OCI-LY1 (cell line): ENCODE results near the gene STK39.

Source experiments
- H2AFZ ChIP-seq: fragments of 200-600 bp; sonication (generic), shearing (Covaris generic); 2 replicates; pipeline ENCODE4 v1.6.0; 2014; ENCODE audit warnings: antibody characterized with exemption, mild to moderate bottlenecking, low read length
- H3F3A ChIP-seq: fragments of 200-600 bp; sonication (generic), shearing (Covaris generic); 2 replicates; pipeline ENCODE4 v1.6.0; 2014; ENCODE audit warnings: mild to moderate bottlenecking, antibody characterized with exemption, low read length, moderate library complexity; ENCODE audit not compliant: insufficient read depth
- H3K27ac ChIP-seq: fragments of 200-600 bp; sonication (generic); 2 replicates; pipeline ENCODE4 v1.5.1; 2014; ENCODE audit warnings: low read length, mixed run types, mild to moderate bottlenecking, low read depth; ENCODE audit not compliant: poor library complexity, severe bottlenecking
- H3K27me3 ChIP-seq: fragments of 200-600 bp; sonication (generic); 2 replicates; pipeline ENCODE4 v1.6.0; 2014; ENCODE audit warnings: antibody characterized with exemption, mild to moderate bottlenecking, low read length, moderate library complexity; ENCODE audit not compliant: insufficient read depth
- H3K36me3 ChIP-seq: fragments of 200-600 bp; sonication (generic); 2 replicates; pipeline ENCODE4 v1.6.1; 2014; ENCODE audit warnings: mild to moderate bottlenecking, antibody characterized with exemption, low read length, moderate library complexity, mixed read lengths; ENCODE audit not compliant: insufficient read depth
- H3K4me1 ChIP-seq: fragments of 200-600 bp; sonication (generic); 2 replicates; pipeline ENCODE4 v1.5.1; 2014; ENCODE audit warnings: mild to moderate bottlenecking, low read length, moderate library complexity; ENCODE audit not compliant: insufficient read depth, severe bottlenecking
- H3K4me2 ChIP-seq: fragments of 200-600 bp; sonication (generic), shearing (Covaris generic); 2 replicates; pipeline ENCODE4 v1.6.1; 2014; ENCODE audit warnings: low read length
- H3K4me3 ChIP-seq: fragments of 200-600 bp; sonication (generic); 2 replicates; pipeline ENCODE4 v1.5.1; 2014; ENCODE audit warnings: low read length, low read depth, mild to moderate bottlenecking, mixed read lengths; ENCODE audit not compliant: poor library complexity, severe bottlenecking
- H3K79me2 ChIP-seq: fragments of 200-600 bp; shearing (Covaris generic); 2 replicates; pipeline ENCODE4 v1.6.1; 2016; ENCODE audit warnings: mixed run types, low read length, mixed read lengths; ENCODE audit not compliant: insufficient read depth
- H3K9ac ChIP-seq: fragments of 200-600 bp; sonication (generic), shearing (Covaris generic); 2 replicates; pipeline ENCODE4 v1.6.1; 2014; ENCODE audit warnings: mild to moderate bottlenecking, low read length, mixed read lengths
- H3K9me2 ChIP-seq: fragments of 200-600 bp; sonication (generic), shearing (Covaris generic); 2 replicates; pipeline ENCODE4 v1.6.1; 2014; ENCODE audit warnings: low read depth, mild to moderate bottlenecking, low read length, mixed read lengths
- H3K9me3 ChIP-seq: fragments of 200-600 bp; shearing (Covaris generic); 2 replicates; pipeline ENCODE4 v1.6.1; 2014; ENCODE audit warnings: low read length, mixed read lengths
- H4K20me1 ChIP-seq: fragments of 200-600 bp; sonication (generic), shearing (Covaris generic); 2 replicates; pipeline ENCODE4 v1.6.0; 2016; ENCODE audit warnings: mild to moderate bottlenecking, low read length; ENCODE audit not compliant: insufficient read depth
- EZH2 ChIP-seq: fragments of 200-600 bp; sonication (generic), shearing (Covaris generic); IDR thresholded peaks from 2 replicates; pipeline ENCODE4 v1.8.0; 2017; ENCODE audit warnings: borderline replicate concordance, mixed run types, mild to moderate bottlenecking, antibody characterized with exemption, low read length, moderate library complexity, mixed read lengths
- TF ChIP-seq, protein P1 (sequence below): fragments of 200-600 bp; sonication (generic), shearing (Covaris generic); IDR thresholded peaks from 2 replicates; pipeline ENCODE4 v1.5.1; 2017; ENCODE audit warnings: mild to moderate bottlenecking, antibody characterized with exemption, low read length, moderate library complexity, mixed read lengths

The STK39 gene

GRCh38 chr2:168056242-168056787, 191.1 kb downstream of the STK39 start:
- H3K4me2 ChIP-seq = no peak overlapping the region
- H2AFZ ChIP-seq = no peak overlapping the region
- no peak overlapping the region for H3K9ac ChIP-seq
- no peaks in the 10 kb centered on the region for H3K9me3 ChIP-seq
- peaks cover 20% of the 10 kb centered on the region; the same call in 1 of the 2 replicates for H3K36me3 ChIP-seq
- H3F3A ChIP-seq = no peaks in the 10 kb centered on the region
- no peaks in the 10 kb centered on the region for H3K27me3 ChIP-seq
- H3K79me2 ChIP-seq = no peaks in the 10 kb centered on the region
- no peaks in the 10 kb centered on the region for H3K4me1 ChIP-seq
- H3K9me2 ChIP-seq = no peaks in the 10 kb centered on the region
- TF ChIP-seq, protein P1, sequence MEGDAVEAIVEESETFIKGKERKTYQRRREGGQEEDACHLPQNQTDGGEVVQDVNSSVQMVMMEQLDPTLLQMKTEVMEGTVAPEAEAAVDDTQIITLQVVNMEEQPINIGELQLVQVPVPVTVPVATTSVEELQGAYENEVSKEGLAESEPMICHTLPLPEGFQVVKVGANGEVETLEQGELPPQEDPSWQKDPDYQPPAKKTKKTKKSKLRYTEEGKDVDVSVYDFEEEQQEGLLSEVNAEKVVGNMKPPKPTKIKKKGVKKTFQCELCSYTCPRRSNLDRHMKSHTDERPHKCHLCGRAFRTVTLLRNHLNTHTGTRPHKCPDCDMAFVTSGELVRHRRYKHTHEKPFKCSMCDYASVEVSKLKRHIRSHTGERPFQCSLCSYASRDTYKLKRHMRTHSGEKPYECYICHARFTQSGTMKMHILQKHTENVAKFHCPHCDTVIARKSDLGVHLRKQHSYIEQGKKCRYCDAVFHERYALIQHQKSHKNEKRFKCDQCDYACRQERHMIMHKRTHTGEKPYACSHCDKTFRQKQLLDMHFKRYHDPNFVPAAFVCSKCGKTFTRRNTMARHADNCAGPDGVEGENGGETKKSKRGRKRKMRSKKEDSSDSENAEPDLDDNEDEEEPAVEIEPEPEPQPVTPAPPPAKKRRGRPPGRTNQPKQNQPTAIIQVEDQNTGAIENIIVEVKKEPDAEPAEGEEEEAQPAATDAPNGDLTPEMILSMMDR = no peak
- no peak for TF ChIP-seq EZH2
- H4K20me1 ChIP-seq = no peaks in the 10 kb centered on the region
- H3K27ac ChIP-seq = no peak overlapping the region
- H3K4me3 ChIP-seq = no peak overlapping the region

GRCh38 chr2:168054657-168055056, 192.7 kb downstream of the STK39 start:
- Histone ChIP-seq H3K79me2 (no peaks in the 10 kb centered on the region), H3K36me3 (peaks cover 5% of the 10 kb centered on the region; the same call in 1 of the 2 replicates), H3K9me2 (no peaks in the 10 kb centered on the region), H3K4me1 (no peaks in the 10 kb centered on the region), H3K9ac (no peak overlapping the region), H3K27ac (no peak overlapping the region), H3F3A (no peaks in the 10 kb centered on the region), H3K4me2 (no peak overlapping the region), H4K20me1 (no peaks in the 10 kb centered on the region), H3K4me3 (no peak overlapping the region), H3K9me3 (no peaks in the 10 kb centered on the region), H2AFZ (no peak overlapping the region), H3K27me3 (no peaks in the 10 kb centered on the region)
- TF ChIP-seq, protein P1 = no peak
- TF ChIP-seq EZH2 = no peak

- TF ChIP-seq, protein P1 = no peak
- TF ChIP-seq EZH2 = no peak
- no peak overlapping the region for H3K4me2 ChIP-seq
- no peaks in the 10 kb centered on the region for H3K79me2 ChIP-seq
- no peak overlapping the region for H3K4me3 ChIP-seq
- no peak overlapping the region for H3K27ac ChIP-seq
- no peaks in the 10 kb centered on the region for H4K20me1 ChIP-seq
- no peak overlapping the region for H2AFZ ChIP-seq
- H3K9me2 ChIP-seq = no peaks in the 10 kb centered on the region
- H3K4me1 ChIP-seq = no peaks in the 10 kb centered on the region
- H3K36me3 ChIP-seq = no peaks in the 10 kb centered on the region; the same call in 1 of the 2 replicates
- no peaks in the 10 kb centered on the region for H3K9me3 ChIP-seq
- no peak overlapping the region for H3K9ac ChIP-seq
- no peaks in the 10 kb centered on the region for H3F3A ChIP-seq
- no peaks in the 10 kb centered on the region for H3K27me3 ChIP-seq
These were observed 193.7 kb downstream of the STK39 start for GRCh38 chr2:168053676-168054075.
